Neural progenitor cell (in vitro differentiated cells): Measurements from ENCODE around the gene FHOD3. TPM values are rescaled to one million over a fixed set of nuclear protein-coding genes. Genes with fewer than 3 reads are reported as not detected.

Experiments
- DNase-seq: peaks from one replicate; pipeline ENCODE4 v3.0.0-alpha.2; 2016; ENCODE audit warnings: low spot score
- H2AFZ ChIP-seq: fragments of 200-600 bp; sonication (generic); replicated peaks from 2 replicates; pipeline ENCODE4 v1.6.1; 2016; ENCODE audit warnings: antibody characterized with exemption
- H3F3A ChIP-seq: fragments of 200-600 bp; sonication (generic); 2 replicates; pipeline ENCODE4 v1.6.1; 2016; ENCODE audit warnings: antibody characterized with exemption, low read depth
- H3K27ac ChIP-seq: fragments of 200-600 bp; sonication (generic); 2 replicates; pipeline ENCODE4 v1.5.1; 2016; ENCODE audit warnings: mild to moderate bottlenecking
- H3K27me3 ChIP-seq: fragments of 200-600 bp; sonication (generic); 2 replicates; pipeline ENCODE4 v1.6.1; 2016; ENCODE audit warnings: mild to moderate bottlenecking, moderate library complexity
- H3K36me3 ChIP-seq: fragments of 200-600 bp; sonication (generic); 2 replicates; pipeline ENCODE4 v1.5.1; 2016
- H3K4me1 ChIP-seq: fragments of 200-600 bp; sonication (generic); 2 replicates; pipeline ENCODE4 v1.6.1; 2016; ENCODE audit warnings: mixed run types
- H3K4me2 ChIP-seq: fragments of 200-600 bp; sonication (generic); 2 replicates; pipeline ENCODE4 v1.6.1; 2016
- H3K4me3 ChIP-seq: fragments of 200-600 bp; sonication (generic); 2 replicates; pipeline ENCODE4 v1.5.1; 2016
- H3K79me2 ChIP-seq: fragments of 200-600 bp; sonication (generic); 2 replicates; pipeline ENCODE4 v1.6.1; 2016; ENCODE audit warnings: low read depth
- H3K9ac ChIP-seq: fragments of 200-600 bp; sonication (generic); 2 replicates; pipeline ENCODE4 v1.6.1; 2016
- H3K9me3 ChIP-seq: fragments of 200-600 bp; sonication (generic); 2 replicates; pipeline ENCODE4 v1.5.1; 2016; ENCODE audit warnings: low read depth
- H4K20me1 ChIP-seq: fragments of 200-600 bp; sonication (generic); 2 replicates; pipeline ENCODE4 v1.6.1; 2016; ENCODE audit warnings: low read depth
- H3K27ac Mint-ChIP-seq: 3 replicates; pipeline ENCODE4 v1.8.0; 2021; ENCODE audit warnings: mixed read lengths
- H3K27me3 Mint-ChIP-seq: 2 replicates; pipeline ENCODE4 v1.8.0; 2022; ENCODE audit warnings: low read depth, mild to moderate bottlenecking, inconsistent platforms, moderate library complexity, mixed read lengths; ENCODE audit not compliant: insufficient read depth
- H3K36me3 Mint-ChIP-seq: 3 replicates; pipeline ENCODE4 v1.8.0; 2021; ENCODE audit warnings: mixed read lengths
- H3K4me1 Mint-ChIP-seq: 3 replicates; pipeline ENCODE4 v1.8.0; 2021; ENCODE audit warnings: mixed read lengths
- H3K4me3 Mint-ChIP-seq: 3 replicates; pipeline ENCODE4 v1.8.0; 2021; ENCODE audit warnings: mild to moderate bottlenecking, moderate library complexity, mixed read lengths
- H3K9me3 Mint-ChIP-seq: 3 replicates; pipeline ENCODE4 v1.8.0; 2020; ENCODE audit warnings: mixed read lengths
- CTCF ChIP-seq: fragments of 200-600 bp; sonication (generic); IDR thresholded peaks from 2 replicates; pipeline ENCODE4 v1.5.1; 2017; ENCODE audit warnings: antibody characterized with exemption, mild to moderate bottlenecking
- EZH2 ChIP-seq: fragments of 200-600 bp; sonication (generic); IDR thresholded peaks from 2 replicates; pipeline ENCODE4 v1.6.1; 2017; ENCODE audit warnings: antibody characterized with exemption, mild to moderate bottlenecking, moderate library complexity
- EZH2phosphoT487 ChIP-seq: fragments of 200-600 bp; sonication (generic); IDR thresholded peaks from 2 replicates; pipeline ENCODE4 v1.6.1; 2017; ENCODE audit warnings: antibody characterized with exemption
- total RNA-seq: library from RNA; depleted of rRNA; stranded (reverse); fragments of >200 nt; gene quantifications from 2 replicates; pipeline ENCODE4 v1.2.3, GENCODE V29; 2015; ENCODE audit warnings: low replicate concordance

FHOD3 gene
- total RNA-seq, 1 donor from 2014 or later, result 69.7 TPM

DNA sequence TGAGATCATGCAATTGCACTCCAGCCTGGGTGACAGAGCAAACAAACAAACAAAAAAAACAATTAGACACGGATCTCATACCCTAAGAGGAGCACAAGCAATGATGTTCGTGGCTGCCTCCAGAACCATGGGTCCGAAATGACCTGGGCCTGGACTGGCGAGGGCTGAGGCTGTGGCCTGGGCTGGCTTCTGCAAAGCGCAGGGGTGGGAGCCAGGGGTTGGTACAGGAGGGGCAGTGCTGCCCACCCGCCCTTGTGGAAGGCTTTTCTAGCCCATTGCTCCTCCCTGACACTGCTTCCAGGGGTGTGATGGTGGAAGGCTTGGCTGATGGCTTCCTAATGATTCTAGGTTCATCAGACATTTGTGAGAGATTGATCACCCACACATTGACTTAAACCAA is 167.8 kb downstream of the FHOD3 start:
- Histone ChIP-seq H3K27me3 (no peaks in the 10 kb centered on the region), H2AFZ (no peak overlapping the region), H3F3A (peaks cover 50% of the 10 kb centered on the region), H3K36me3 (no peaks in the 10 kb centered on the region), H3K9ac (no peak overlapping the region), H3K9me3 (no peaks in the 10 kb centered on the region), H4K20me1 (peaks cover 26% of the 10 kb centered on the region), H3K4me2 (no peak overlapping the region), H3K4me1 (peaks cover 43% of the 10 kb centered on the region), H3K79me2 (peaks cover 87% of the 10 kb centered on the region), H3K4me3 (no peak overlapping the region), H3K27ac (no peak overlapping the region)
- DNase-seq, result no peak
- no peak overlapping the region for H3K4me3 Mint-ChIP-seq
- TF ChIP-seq EZH2phosphoT487, result no peak
- TF ChIP-seq EZH2, result no peak
- TF ChIP-seq CTCF, result no peak
- no peak overlapping the region for H3K27ac Mint-ChIP-seq
- H3K9me3 Mint-ChIP-seq, result no peaks in the 10 kb centered on the region
- H3K27me3 Mint-ChIP-seq, result peaks cover 11% of the 10 kb centered on the region
- H3K4me1 Mint-ChIP-seq, result peaks cover 44% of the 10 kb centered on the region
- H3K36me3 Mint-ChIP-seq, result no peaks in the 10 kb centered on the region

DNA sequence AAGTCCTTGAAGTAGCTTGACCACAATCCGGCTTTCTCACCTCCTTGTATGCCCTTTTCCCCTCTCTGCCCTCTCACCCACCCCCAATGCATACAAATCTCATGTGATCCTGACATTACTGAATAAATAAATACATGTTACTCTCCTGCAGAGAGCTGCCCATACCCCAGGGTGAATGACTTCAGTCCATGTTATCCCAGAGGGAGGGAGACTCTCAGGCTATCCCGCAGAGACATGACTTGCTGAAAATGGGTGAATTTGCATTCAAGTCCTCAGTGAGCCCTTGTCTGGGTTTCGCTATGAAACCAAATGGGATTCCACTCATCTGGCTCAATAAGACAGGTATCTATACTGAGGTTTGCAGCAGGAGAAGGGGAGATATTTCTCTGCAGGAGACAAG is 168.5 kb downstream of the FHOD3 start:
- no peak overlapping the region for H3K27ac ChIP-seq
- no peaks in the 10 kb centered on the region for H3K27me3 ChIP-seq
- no peaks in the 10 kb centered on the region for H3K9me3 ChIP-seq
- no peaks in the 10 kb centered on the region for H3K9me3 Mint-ChIP-seq
- H3K4me1 ChIP-seq, result peaks cover 43% of the 10 kb centered on the region
- no peaks in the 10 kb centered on the region for H3K36me3 ChIP-seq
- H3K4me3 Mint-ChIP-seq, result no peak overlapping the region
- H3K9ac ChIP-seq, result no peak overlapping the region
- H3K27ac Mint-ChIP-seq, result no peak overlapping the region
- peaks cover 50% of the 10 kb centered on the region for H3F3A ChIP-seq
- H3K27me3 Mint-ChIP-seq, result peaks cover 11% of the 10 kb centered on the region
- H3K36me3 Mint-ChIP-seq, result no peaks in the 10 kb centered on the region
- H3K79me2 ChIP-seq, result peaks cover 80% of the 10 kb centered on the region
- no peak overlapping the region for H3K4me2 ChIP-seq
- peaks cover 43% of the 10 kb centered on the region for H3K4me1 Mint-ChIP-seq
- no peak overlapping the region for H3K4me3 ChIP-seq
- H4K20me1 ChIP-seq, result peaks cover 19% of the 10 kb centered on the region
- DNase-seq, result no peak
- H2AFZ ChIP-seq, result no peak overlapping the region
- TF ChIP-seq EZH2phosphoT487, result no peak
- no peak for TF ChIP-seq EZH2

DNA sequence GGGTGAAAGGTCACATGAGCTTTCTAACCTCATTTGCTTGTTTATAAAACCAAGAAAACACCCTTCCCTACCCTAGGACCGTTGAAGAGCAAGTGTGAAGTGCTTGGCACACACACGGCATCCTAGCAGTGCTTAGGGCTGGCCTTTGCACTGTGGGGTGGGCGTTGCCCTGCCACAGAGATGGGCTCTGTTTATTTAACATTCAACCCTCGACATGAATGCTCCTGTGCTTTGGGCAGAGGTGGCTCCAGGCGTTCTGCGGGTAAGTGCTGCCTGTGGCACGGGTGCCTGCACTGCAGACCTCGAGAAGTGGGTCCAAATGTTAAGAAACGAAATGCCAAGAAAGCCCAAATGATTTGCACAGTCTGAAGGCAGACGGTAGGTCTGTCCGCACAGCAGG is 170.1 kb downstream of the FHOD3 start:
- Histone ChIP-seq H3K27me3 (no peaks in the 10 kb centered on the region), H3K9ac (no peak overlapping the region), H3K79me2 (peaks cover 71% of the 10 kb centered on the region), H3K36me3 (no peaks in the 10 kb centered on the region), H2AFZ (no peak overlapping the region), H3K4me1 (peaks cover 56% of the 10 kb centered on the region), H3K9me3 (no peaks in the 10 kb centered on the region), H4K20me1 (peaks cover 5% of the 10 kb centered on the region), H3K27ac (no peak overlapping the region), H3K4me2 (no peak overlapping the region), H3F3A (peaks cover 50% of the 10 kb centered on the region), H3K4me3 (no peak overlapping the region)
- H3K9me3 Mint-ChIP-seq, result no peaks in the 10 kb centered on the region
- TF ChIP-seq EZH2 (no peak), CTCF (no peak), EZH2phosphoT487 (no peak)
- H3K4me3 Mint-ChIP-seq, result no peak overlapping the region
- no peak overlapping the region for H3K27ac Mint-ChIP-seq
- peaks cover 3% of the 10 kb centered on the region for H3K27me3 Mint-ChIP-seq
- no peak for DNase-seq
- H3K36me3 Mint-ChIP-seq, result no peaks in the 10 kb centered on the region
- peaks cover 51% of the 10 kb centered on the region for H3K4me1 Mint-ChIP-seq

- Mint-ChIP-seq H3K9me3 (no peaks in the 10 kb centered on the region), H3K27ac (peak overlapping the region; percentile 22), H3K4me3 (no peak overlapping the region), H3K27me3 (peaks cover 3% of the 10 kb centered on the region), H3K36me3 (no peaks in the 10 kb centered on the region), H3K4me1 (peaks cover 51% of the 10 kb centered on the region)
- Histone ChIP-seq H3K4me3 (no peak overlapping the region), H3K9me3 (no peaks in the 10 kb centered on the region), H3K27ac (no peak overlapping the region), H3K27me3 (no peaks in the 10 kb centered on the region), H3K4me1 (peaks cover 60% of the 10 kb centered on the region), H4K20me1 (no peaks in the 10 kb centered on the region), H3K9ac (no peak overlapping the region), H3K4me2 (no peak overlapping the region), H3F3A (peaks cover 45% of the 10 kb centered on the region), H3K79me2 (peaks cover 72% of the 10 kb centered on the region), H2AFZ (no peak overlapping the region), H3K36me3 (no peaks in the 10 kb centered on the region)
- no peak for DNase-seq
- TF ChIP-seq CTCF (no peak), EZH2 (no peak)
Measured at GRCh38 chr18:36468161-36468560, 170.6 kb downstream of the FHOD3 start.
